Hepatocyte (in vitro differentiated cells): ENCODE data around the gene XXYLT1. TPM values are rescaled to one million over a fixed set of nuclear protein-coding genes. Genes with fewer than 3 reads are reported as not detected.

Experiments
- DNase-seq: peaks from one replicate; pipeline ENCODE4 v3.0.0-alpha.2; 2016; ENCODE audit warnings: low spot score
- H2AFZ ChIP-seq: fragments of 200-600 bp; sonication (generic); 2 replicates; pipeline ENCODE4 v1.6.0; 2016; ENCODE audit warnings: antibody characterized with exemption, mild to moderate bottlenecking
- H3K27ac ChIP-seq: fragments of 200-600 bp; sonication (generic); 2 replicates; pipeline ENCODE4 v1.5.1; 2016; ENCODE audit warnings: mild to moderate bottlenecking
- H3K27me3 ChIP-seq: fragments of 200-600 bp; sonication (generic); 2 replicates; pipeline ENCODE4 v1.6.1; 2016
- H3K36me3 ChIP-seq: fragments of 200-600 bp; sonication (generic); replicated peaks from 2 replicates; pipeline ENCODE4 v1.5.1; 2016; ENCODE audit warnings: low read depth; ENCODE audit not compliant: insufficient read depth
- H3K4me1 ChIP-seq: fragments of 200-600 bp; sonication (generic); 2 replicates; pipeline ENCODE4 v1.5.1; 2016; ENCODE audit warnings: mild to moderate bottlenecking, moderate library complexity; ENCODE audit not compliant: insufficient read depth
- H3K4me2 ChIP-seq: fragments of 200-600 bp; sonication (generic); 2 replicates; pipeline ENCODE4 v1.6.0; 2016
- H3K4me3 ChIP-seq: fragments of 200-600 bp; sonication (generic); 2 replicates; pipeline ENCODE4 v1.5.1; 2016; ENCODE audit warnings: mild to moderate bottlenecking
- H3K79me2 ChIP-seq: fragments of 200-600 bp; sonication (generic); 2 replicates; pipeline ENCODE4 v1.6.0; 2017; ENCODE audit warnings: mild to moderate bottlenecking
- H3K9me2 ChIP-seq: fragments of 200-600 bp; sonication (generic); replicated peaks from 2 replicates; pipeline ENCODE4 v1.6.0; 2017; ENCODE audit warnings: mild to moderate bottlenecking; ENCODE audit not compliant: insufficient read depth
- H3K9me3 ChIP-seq: fragments of 200-600 bp; sonication (generic); 2 replicates; pipeline ENCODE4 v1.5.1; 2016; ENCODE audit warnings: low read depth, mild to moderate bottlenecking
- H4K20me1 ChIP-seq: fragments of 200-600 bp; sonication (generic); 2 replicates; pipeline ENCODE4 v1.6.0; 2016; ENCODE audit warnings: mild to moderate bottlenecking; ENCODE audit not compliant: insufficient read depth, poor library complexity, severe bottlenecking
- CTCF ChIP-seq: fragments of 200-600 bp; sonication (generic); IDR thresholded peaks from 2 replicates; pipeline ENCODE4 v1.5.1; 2016; ENCODE audit warnings: antibody characterized with exemption, mild to moderate bottlenecking; ENCODE audit not compliant: poor library complexity
- EZH2 ChIP-seq: fragments of 200-600 bp; sonication (generic); IDR thresholded peaks from 2 replicates; pipeline ENCODE4 v1.6.1; 2016; ENCODE audit warnings: antibody characterized with exemption, mild to moderate bottlenecking, borderline replicate concordance
- EZH2phosphoT487 ChIP-seq: fragments of 200-600 bp; sonication (generic); IDR thresholded peaks from one replicate; pipeline ENCODE4 v1.6.1; 2018; ENCODE audit warnings: antibody characterized with exemption, mild to moderate bottlenecking, low read depth, moderate library complexity; ENCODE audit not compliant: unreplicated experiment, severe bottlenecking
- WGBS: methylation state at CpG from one replicate; pipeline ENCODE4 v1.1.6; 2016; ENCODE audit warnings: low lambda C conversion rate; ENCODE audit errors: missing lambda C conversion rate; 5-methylcytosine and 5-hydroxymethylcytosine counted together
- polyA plus RNA-seq: library from polyadenylated mRNA; unstranded; fragments of >200 nt; fragmentation: Nextera tagmentation; extraction: Ambion mirVana; gene quantifications from 2 replicates; pipeline ENCODE4 v1.2.1, GENCODE V29; 2016
- total RNA-seq: library from RNA; depleted of rRNA; stranded (reverse); fragments of >200 nt; gene quantifications from 2 replicates; pipeline ENCODE4 v1.2.3, GENCODE V29; 2014

XXYLT1 gene
- total and polyA plus RNA-seq, 2 experiments from 2014 or later: 20.9 to 25.6 TPM

- Histone ChIP-seq H3K4me3 (no peak overlapping the region), H3K4me2 (no peak overlapping the region), H3K4me1 (peaks cover 22% of the 10 kb centered on the region), H3K9me3 (no peaks in the 10 kb centered on the region), H2AFZ (no peak overlapping the region), H3K79me2 (no peaks in the 10 kb centered on the region), H3K27ac (peak overlapping the region; percentile 62), H3K36me3 (no peaks in the 10 kb centered on the region), H4K20me1 (no peaks in the 10 kb centered on the region), H3K9me2 (no peaks in the 10 kb centered on the region), H3K27me3 (no peaks in the 10 kb centered on the region)
- TF ChIP-seq CTCF (no peak), EZH2 (no peak), EZH2phosphoT487 (no peak)
- DNase-seq: no peak
- WGBS: 98% methylated on average over 11 of the region's 13 CpGs
Measured at GRCh38 chr3:195101927-195102608, 168.9 kb downstream of the XXYLT1 start.

GRCh38 chr3:195101001-195101583, 169.9 kb downstream of the XXYLT1 start:
- no peak for DNase-seq
- H3K79me2 ChIP-seq: no peaks in the 10 kb centered on the region
- no peak overlapping the region for H3K4me3 ChIP-seq
- no peak overlapping the region for H2AFZ ChIP-seq
- H3K4me2 ChIP-seq: no peak overlapping the region
- H3K36me3 ChIP-seq: no peaks in the 10 kb centered on the region
- H3K27me3 ChIP-seq: no peaks in the 10 kb centered on the region
- H4K20me1 ChIP-seq: no peaks in the 10 kb centered on the region
- TF ChIP-seq EZH2phosphoT487 (no peak), CTCF (no peak), EZH2 (no peak)
- H3K27ac ChIP-seq: peak overlapping the region; percentile 16
- H3K9me2 ChIP-seq: no peaks in the 10 kb centered on the region
- WGBS: 86% methylated on average over 8 of the region's 8 CpGs
- no peaks in the 10 kb centered on the region for H3K9me3 ChIP-seq
- H3K4me1 ChIP-seq: peaks cover 25% of the 10 kb centered on the region

DNA sequence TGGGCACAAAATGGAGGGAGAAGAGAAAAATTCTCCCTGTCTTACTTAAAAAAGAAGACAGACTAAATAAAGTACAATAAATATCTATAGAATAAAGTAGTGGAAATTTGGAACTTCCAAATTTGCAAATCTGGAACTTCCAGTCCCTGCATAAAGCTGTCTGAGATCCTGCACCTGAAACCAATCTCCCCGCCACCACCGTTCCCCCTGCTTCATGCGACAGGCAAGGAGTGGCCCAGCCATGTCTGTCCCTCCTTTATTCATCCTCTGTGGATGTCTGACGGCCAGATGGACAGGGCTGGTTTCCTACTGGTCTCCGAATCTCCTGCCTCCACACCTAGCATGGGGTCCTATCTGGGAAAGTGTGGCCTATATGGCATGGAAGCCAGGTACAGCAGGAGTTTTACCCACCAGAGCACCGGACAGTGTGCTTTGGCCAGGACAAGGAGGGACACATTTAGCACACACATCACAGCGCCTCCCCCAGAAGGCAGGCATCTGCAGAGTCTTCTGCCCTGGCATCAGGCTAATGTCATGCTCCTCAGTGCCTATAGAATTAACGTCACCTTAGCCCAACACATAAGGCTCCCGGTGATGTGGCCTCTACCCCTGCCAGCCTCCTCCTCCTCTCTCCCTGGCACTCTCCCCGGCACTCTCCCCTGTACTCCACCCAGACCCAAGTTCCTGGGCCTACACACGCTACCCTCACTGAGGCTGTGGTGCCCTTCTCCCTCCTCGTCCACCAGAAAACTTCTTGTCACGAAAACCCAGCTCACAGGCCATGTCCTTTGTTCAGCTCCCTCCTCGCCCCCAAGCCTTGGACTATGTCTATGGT, 170.8 kb downstream of the XXYLT1 start:
- H2AFZ ChIP-seq: no peak overlapping the region
- H3K36me3 ChIP-seq: no peaks in the 10 kb centered on the region
- no peaks in the 10 kb centered on the region for H3K27me3 ChIP-seq
- 96% methylated on average over 14 of the region's 14 CpGs for WGBS
- no peaks in the 10 kb centered on the region for H3K9me3 ChIP-seq
- peaks cover 29% of the 10 kb centered on the region for H3K4me1 ChIP-seq
- H3K27ac ChIP-seq: peak overlapping the region; percentile 16
- DNase-seq: no peak
- H3K9me2 ChIP-seq: no peaks in the 10 kb centered on the region
- no peaks in the 10 kb centered on the region for H3K79me2 ChIP-seq
- no peak for TF ChIP-seq CTCF
- no peak for TF ChIP-seq EZH2
- TF ChIP-seq EZH2phosphoT487: no peak
- H3K4me3 ChIP-seq: no peak overlapping the region
- no peak overlapping the region for H3K4me2 ChIP-seq
- H4K20me1 ChIP-seq: no peaks in the 10 kb centered on the region
